ENCODE data around the gene SPRY1.

The SPRY1 gene

GRCh38 chr4:123361195-123361861 is 35.3 kb upstream of the SPRY1 start:
- Mint-ChIP-seq H3K4me1 (no peaks in the 10 kb centered on the region), H3K36me3 (no peaks in the 10 kb centered on the region), H3K4me3 (no peak overlapping the region), H3K27ac (no peak overlapping the region), H3K27me3 (no peaks in the 10 kb centered on the region), H3K9me3 (no peaks in the 10 kb centered on the region)
- DNase-seq: no peak
- CTCF ChIA-PET: interaction anchor here (0.9 kb wide), 1 partner anchor 299 kb away, joined by 3 read pairs; no protein-coding TSS in a partner anchor

- CTCF ChIA-PET: no interaction called here
- no peak overlapping the region for H3K27ac Mint-ChIP-seq
- H3K4me3 Mint-ChIP-seq: no peak overlapping the region
- H3K36me3 Mint-ChIP-seq: no peaks in the 10 kb centered on the region
- DNase-seq: no peak
- no peaks in the 10 kb centered on the region for H3K4me1 Mint-ChIP-seq
- H3K9me3 Mint-ChIP-seq: no peaks in the 10 kb centered on the region
- no peaks in the 10 kb centered on the region for H3K27me3 Mint-ChIP-seq
Measured at GRCh38 chr4:123362103-123362502, 34.5 kb upstream of the SPRY1 start.

GRCh38 chr4:123363729-123364128 is 32.9 kb upstream of the SPRY1 start:
- CTCF ChIA-PET: no interaction called here
- DNase-seq: no peak
- Mint-ChIP-seq H3K4me1 (no peaks in the 10 kb centered on the region), H3K36me3 (no peaks in the 10 kb centered on the region), H3K27ac (no peak overlapping the region), H3K9me3 (no peaks in the 10 kb centered on the region), H3K27me3 (no peaks in the 10 kb centered on the region), H3K4me3 (no peak overlapping the region)

- Mint-ChIP-seq H3K36me3 (no peaks in the 10 kb centered on the region), H3K4me1 (no peaks in the 10 kb centered on the region), H3K9me3 (no peaks in the 10 kb centered on the region), H3K4me3 (no peak overlapping the region), H3K27ac (no peak overlapping the region), H3K27me3 (no peaks in the 10 kb centered on the region)
- no peak for DNase-seq
- CTCF ChIA-PET: no interaction called here
Measured at GRCh38 chr4:123364906-123365305, 31.7 kb upstream of the SPRY1 start.

- no peak overlapping the region for H3K4me3 Mint-ChIP-seq
Measured at GRCh38 chr4:123365412-123365811, 31.2 kb upstream of the SPRY1 start.

GRCh38 chr4:123366144-123366748 is 30.3 kb upstream of the SPRY1 start:
- no peak for DNase-seq
- CTCF ChIA-PET: no interaction called here
- no peak overlapping the region for H3K4me3 Mint-ChIP-seq
- H3K36me3 Mint-ChIP-seq: no peaks in the 10 kb centered on the region
- no peak overlapping the region for H3K27ac Mint-ChIP-seq
- no peaks in the 10 kb centered on the region for H3K9me3 Mint-ChIP-seq
- no peaks in the 10 kb centered on the region for H3K4me1 Mint-ChIP-seq
- no peaks in the 10 kb centered on the region for H3K27me3 Mint-ChIP-seq

More at GRCh38 chr4:123365412-123365811, 31.2 kb upstream of the SPRY1 start:
- no peak for DNase-seq
- CTCF ChIA-PET: no interaction called here
- no peak overlapping the region for H3K27ac Mint-ChIP-seq
- H3K4me1 Mint-ChIP-seq: no peaks in the 10 kb centered on the region
- H3K9me3 Mint-ChIP-seq: no peaks in the 10 kb centered on the region
- no peaks in the 10 kb centered on the region for H3K27me3 Mint-ChIP-seq
- no peaks in the 10 kb centered on the region for H3K36me3 Mint-ChIP-seq

GRCh38 chr4:123378794-123379193 is 17.8 kb upstream of the SPRY1 start:
- CTCF ChIA-PET: no interaction called here
- Mint-ChIP-seq H3K9me3 (peaks cover 2% of the 10 kb centered on the region), H3K4me1 (no peaks in the 10 kb centered on the region), H3K27ac (no peak overlapping the region), H3K27me3 (peaks cover 11% of the 10 kb centered on the region), H3K36me3 (no peaks in the 10 kb centered on the region), H3K4me3 (no peak overlapping the region)
- no peak for DNase-seq

- CTCF ChIA-PET: no interaction called here
- Mint-ChIP-seq H3K27me3 (peaks cover 13% of the 10 kb centered on the region), H3K4me3 (no peak overlapping the region), H3K4me1 (no peaks in the 10 kb centered on the region), H3K27ac (no peak overlapping the region), H3K9me3 (peaks cover 2% of the 10 kb centered on the region), H3K36me3 (no peaks in the 10 kb centered on the region)
- DNase-seq: no peak
Measured at GRCh38 chr4:123379392-123379791, 17.2 kb upstream of the SPRY1 start.

- peaks cover 15% of the 10 kb centered on the region for H3K27me3 Mint-ChIP-seq
Measured at GRCh38 chr4:123380728-123381716, 15.6 kb upstream of the SPRY1 start.

GRCh38 chr4:123381996-123382395 is 14.6 kb upstream of the SPRY1 start:
- H3K4me3 Mint-ChIP-seq: no peak overlapping the region
- H3K9me3 Mint-ChIP-seq: no peaks in the 10 kb centered on the region
- no peak for DNase-seq
- H3K27me3 Mint-ChIP-seq: peaks cover 11% of the 10 kb centered on the region
- no peaks in the 10 kb centered on the region for H3K4me1 Mint-ChIP-seq
- H3K27ac Mint-ChIP-seq: no peak overlapping the region
- no peaks in the 10 kb centered on the region for H3K36me3 Mint-ChIP-seq
- CTCF ChIA-PET: no interaction called here

More at GRCh38 chr4:123380728-123381716, 15.6 kb upstream of the SPRY1 start:
- CTCF ChIA-PET: no interaction called here
- Mint-ChIP-seq H3K4me3 (no peak overlapping the region), H3K9me3 (no peaks in the 10 kb centered on the region), H3K4me1 (no peaks in the 10 kb centered on the region), H3K36me3 (no peaks in the 10 kb centered on the region), H3K27ac (no peak overlapping the region)
- no peak for DNase-seq

GRCh38 chr4:123383566-123383965 is 13.0 kb upstream of the SPRY1 start:
- H3K36me3 Mint-ChIP-seq: no peaks in the 10 kb centered on the region
- H3K4me3 Mint-ChIP-seq: no peak overlapping the region

GRCh38 chr4:123386609-123387008 is 10.0 kb upstream of the SPRY1 start:
- CTCF ChIA-PET: no interaction called here
- no peak for DNase-seq
- H3K4me3 Mint-ChIP-seq: no peak overlapping the region
- H3K27me3 Mint-ChIP-seq: peaks cover 9% of the 10 kb centered on the region
- H3K36me3 Mint-ChIP-seq: no peaks in the 10 kb centered on the region
- no peaks in the 10 kb centered on the region for H3K4me1 Mint-ChIP-seq
- no peak overlapping the region for H3K27ac Mint-ChIP-seq
- H3K9me3 Mint-ChIP-seq: no peaks in the 10 kb centered on the region

More at GRCh38 chr4:123383566-123383965, 13.0 kb upstream of the SPRY1 start:
- no peaks in the 10 kb centered on the region for H3K9me3 Mint-ChIP-seq
- no peak for DNase-seq
- H3K27me3 Mint-ChIP-seq: peaks cover 4% of the 10 kb centered on the region
- CTCF ChIA-PET: no interaction called here
- no peaks in the 10 kb centered on the region for H3K4me1 Mint-ChIP-seq
- no peak overlapping the region for H3K27ac Mint-ChIP-seq

GRCh38 chr4:123390846-123391456 is 5.6 kb upstream of the SPRY1 start:
- H3K27me3 Mint-ChIP-seq: peaks cover 9% of the 10 kb centered on the region
- no peaks in the 10 kb centered on the region for H3K36me3 Mint-ChIP-seq
- DNase-seq: no peak
- CTCF ChIA-PET: interaction anchor here (0.6 to 2.2 kb wide), 5 partner anchors 174 to 291 kb away, joined by 3 to 11 read pairs (median 5); no protein-coding TSS in a partner anchor
- no peak overlapping the region for H3K27ac Mint-ChIP-seq
- H3K4me3 Mint-ChIP-seq: no peak overlapping the region
- H3K4me1 Mint-ChIP-seq: no peaks in the 10 kb centered on the region
- no peaks in the 10 kb centered on the region for H3K9me3 Mint-ChIP-seq

GRCh38 chr4:123393721-123394120 is 2.9 kb upstream of the SPRY1 start:
- DNase-seq: no peak
- no peak overlapping the region for H3K27ac Mint-ChIP-seq
- peaks cover 14% of the 10 kb centered on the region for H3K4me1 Mint-ChIP-seq
- H3K9me3 Mint-ChIP-seq: no peaks in the 10 kb centered on the region
- CTCF ChIA-PET: interaction anchor here (0.9 to 1.3 kb wide), 2 partner anchors 171 to 268 kb away, joined by 3 to 7 read pairs; no protein-coding TSS in a partner anchor
- H3K36me3 Mint-ChIP-seq: no peaks in the 10 kb centered on the region
- H3K4me3 Mint-ChIP-seq: no peak overlapping the region
- peaks cover 31% of the 10 kb centered on the region for H3K27me3 Mint-ChIP-seq

All from activated naive CD4-positive, alpha-beta T cell treated with anti-CD3 and anti-CD28 coated beads, Interleukin-2, amount 10 ng/mL, durations not matched to agents 7 days and 5 days (primary cell).